Inferior parietal cortex (tissue), 1 donor: ENCODE data around the gene GRAP2.
"Not testable (repeated sequence)": the region's sequence is repeated elsewhere in the genome, so short reads cannot be mapped to it uniquely, and the experiment has no call there.

Experiments used
- DNase-seq: peaks from one replicate; pipeline ENCODE4 v3.0.0-alpha.2; 2016; ENCODE audit errors: extremely low spot score

The GRAP2 gene

DNA sequence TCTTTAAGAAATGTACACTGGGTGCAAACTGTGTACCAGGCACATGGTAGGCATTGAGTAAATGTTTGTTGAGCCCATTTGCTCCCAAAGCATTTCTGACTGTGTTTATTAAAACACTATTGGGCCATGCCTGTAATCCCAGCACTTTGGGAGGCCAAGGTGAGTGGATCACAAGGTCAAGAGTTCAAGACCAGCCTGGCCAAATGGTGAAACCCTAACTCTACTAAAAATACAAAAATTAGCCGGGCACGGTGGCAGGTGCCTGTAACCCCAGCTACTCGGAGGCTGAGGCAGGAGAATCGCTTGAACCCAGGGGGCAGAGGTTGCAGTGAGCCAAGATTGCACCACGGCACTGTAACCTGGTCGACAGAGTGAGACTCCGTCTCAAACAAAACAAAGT lies 92.0 kb downstream of the GRAP2 start:
- not testable (repeated sequence) for DNase-seq

- no peak for DNase-seq
These were observed 93.2 kb downstream of the GRAP2 start for GRCh38 chr22:39994041-39994565.

- DNase-seq = no peak
These were observed 93.9 kb downstream of the GRAP2 start, which contains the start of gene FAM83F for GRCh38 chr22:39994566-39995392. Gene FAM83F (plus strand): TSS chr22:39994954. CDS start chr22:39995043, 89 bp downstream.

- no peak for DNase-seq
These were observed 94.7 kb downstream of the GRAP2 start for GRCh38 chr22:39995393-39996252.

- no peak for DNase-seq
These were observed 95.8 kb downstream of the GRAP2 start for GRCh38 chr22:39996732-39997131.

GRCh38 chr22:39997421-39997820 lies 96.5 kb downstream of the GRAP2 start:
- DNase-seq = no peak

DNA sequence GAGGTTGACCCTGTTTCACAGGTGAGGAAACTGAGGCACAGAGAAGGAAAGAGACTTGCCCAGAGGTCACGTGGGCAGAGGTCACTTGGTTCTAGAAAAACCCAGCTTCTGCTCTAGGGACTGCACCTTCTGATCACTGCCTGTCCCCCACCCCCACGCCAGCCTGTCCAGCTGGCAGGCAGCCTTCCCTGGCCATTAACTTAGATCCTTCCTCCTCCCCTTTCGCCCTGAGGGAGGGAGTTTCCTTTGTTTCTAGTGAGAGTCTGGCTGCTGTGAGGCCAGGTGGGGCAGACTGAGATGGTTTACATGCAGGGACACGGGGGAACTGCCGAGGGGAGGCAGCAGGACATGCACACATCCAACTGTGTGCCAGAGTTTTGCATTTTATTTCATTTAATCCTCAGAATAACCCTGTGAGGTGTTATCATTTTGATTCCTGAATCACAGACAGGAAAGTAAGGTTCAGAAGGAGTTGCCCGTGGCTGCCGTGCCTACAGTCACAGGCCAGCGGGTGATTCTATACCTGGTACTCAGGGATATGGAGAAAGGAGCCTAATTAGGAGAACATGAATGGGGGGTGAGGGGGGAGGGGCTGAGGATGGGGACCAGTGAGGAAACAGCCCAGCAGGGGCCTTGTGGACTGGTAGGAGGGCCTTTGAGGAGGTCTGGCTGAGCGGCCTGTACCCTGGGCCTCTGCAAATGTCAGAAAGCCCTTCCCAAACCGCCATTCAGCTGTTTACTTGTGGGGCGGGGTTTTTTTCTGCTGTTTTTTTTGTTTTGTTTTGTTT lies 97.2 kb downstream of the GRAP2 start:
- DNase-seq = no peak

- DNase-seq = peak; percentile 25
These were observed 98.4 kb downstream of the GRAP2 start for GRCh38 chr22:39999144-39999757.

GRCh38 chr22:40000171-40000570 lies 99.3 kb downstream of the GRAP2 start:
- no peak for DNase-seq

DNA sequence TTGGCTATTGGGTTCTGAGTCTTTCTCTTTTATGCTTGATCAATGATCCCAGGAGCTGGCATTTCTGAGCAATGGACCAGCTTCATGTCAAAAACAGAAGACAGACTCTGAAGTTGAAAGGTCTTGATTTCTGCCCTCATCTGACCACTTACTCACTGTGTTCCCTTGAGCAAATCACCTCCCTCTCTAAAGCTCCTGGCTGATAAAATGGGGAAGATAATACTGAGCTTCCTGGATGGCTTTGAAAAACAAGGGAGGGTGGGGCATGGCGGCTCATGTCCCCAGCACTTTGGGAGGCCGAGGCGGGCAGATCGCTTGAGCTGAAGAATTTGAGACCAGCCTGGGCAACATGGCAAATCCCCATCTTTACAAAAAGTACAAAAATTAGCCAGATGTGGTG lies 100.2 kb downstream of the GRAP2 start:
- DNase-seq = no peak

GRCh38 chr22:40001800-40002577 lies 101.1 kb downstream of the GRAP2 start:
- no peak for DNase-seq

DNA sequence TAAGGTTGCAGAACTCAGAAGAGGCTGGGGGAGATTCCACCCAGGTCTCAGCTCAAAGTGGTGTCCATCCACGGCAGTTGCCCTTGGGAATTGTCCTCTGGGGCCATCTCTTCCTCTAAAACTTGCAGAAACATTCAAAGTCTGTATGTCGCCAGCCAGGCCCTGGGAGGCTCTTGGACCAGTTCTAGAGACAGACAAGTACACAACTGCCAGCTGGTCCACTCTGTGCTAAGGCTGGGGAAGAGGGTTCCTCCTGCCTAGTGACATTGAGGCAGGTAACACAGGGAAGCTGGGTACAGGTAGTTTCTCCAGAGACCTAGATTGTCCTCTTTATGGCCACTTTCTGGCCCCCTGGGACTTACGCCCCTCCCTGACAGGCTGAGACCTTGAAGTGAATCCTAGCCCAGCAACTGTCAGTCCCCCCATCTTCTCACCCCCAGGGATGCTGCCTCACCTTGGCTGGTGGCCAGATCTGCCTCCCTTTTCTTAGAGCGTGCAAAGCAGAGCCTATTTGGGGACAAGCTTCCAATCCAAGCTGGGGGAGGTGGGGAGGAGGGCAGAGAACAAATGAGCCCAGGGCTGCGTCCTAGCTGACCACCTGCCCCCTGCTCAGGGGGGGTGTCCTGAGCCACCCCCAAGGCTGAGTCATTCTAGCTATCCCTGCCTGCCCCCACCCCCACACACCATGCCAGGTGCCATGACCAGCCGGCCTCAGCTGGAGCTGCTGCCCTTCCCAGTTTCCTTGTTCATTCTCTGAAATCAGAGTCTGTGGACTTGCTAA lies 102.2 kb downstream of the GRAP2 start:
- no peak for DNase-seq

DNA sequence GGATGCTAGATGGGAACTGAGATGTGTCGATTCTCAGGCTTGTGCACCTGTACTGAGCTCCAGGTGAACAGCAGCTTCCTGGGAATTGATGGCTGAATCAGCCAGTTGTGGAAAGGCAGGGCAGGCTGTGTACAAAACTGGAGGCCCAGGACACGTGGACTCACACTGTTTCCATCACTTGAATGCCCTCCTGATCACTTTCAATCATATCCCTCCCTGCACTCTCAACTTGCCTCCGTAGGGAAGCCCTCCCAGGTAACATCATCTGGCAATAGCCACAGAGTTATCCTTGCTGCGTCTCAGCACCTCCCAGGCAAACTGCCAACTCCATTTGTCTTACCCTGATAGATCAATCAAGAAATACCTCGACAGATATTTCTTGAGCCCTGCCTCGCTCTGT lies 104.0 kb downstream of the GRAP2 start:
- DNase-seq = no peak

DNA sequence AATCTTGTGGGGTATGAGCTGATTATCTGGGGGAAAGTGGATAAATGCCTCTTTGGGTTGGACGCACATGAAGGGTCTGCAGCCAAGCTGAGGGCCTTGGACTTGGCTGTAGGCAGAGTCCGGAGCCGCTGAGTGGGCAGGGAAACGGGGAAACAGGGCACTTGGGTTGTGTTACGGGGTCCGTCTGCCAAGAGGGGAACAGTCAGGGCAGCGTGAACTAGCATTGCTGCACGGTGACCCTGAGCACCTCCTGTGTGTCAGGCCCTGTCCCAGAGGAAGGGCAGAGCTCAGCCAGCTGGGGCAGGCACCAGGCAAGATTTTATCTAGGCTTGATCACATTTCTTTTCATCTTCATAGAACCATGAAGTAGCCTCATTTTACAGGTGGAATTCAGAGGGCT lies 105.8 kb downstream of the GRAP2 start:
- DNase-seq = no peak

DNA sequence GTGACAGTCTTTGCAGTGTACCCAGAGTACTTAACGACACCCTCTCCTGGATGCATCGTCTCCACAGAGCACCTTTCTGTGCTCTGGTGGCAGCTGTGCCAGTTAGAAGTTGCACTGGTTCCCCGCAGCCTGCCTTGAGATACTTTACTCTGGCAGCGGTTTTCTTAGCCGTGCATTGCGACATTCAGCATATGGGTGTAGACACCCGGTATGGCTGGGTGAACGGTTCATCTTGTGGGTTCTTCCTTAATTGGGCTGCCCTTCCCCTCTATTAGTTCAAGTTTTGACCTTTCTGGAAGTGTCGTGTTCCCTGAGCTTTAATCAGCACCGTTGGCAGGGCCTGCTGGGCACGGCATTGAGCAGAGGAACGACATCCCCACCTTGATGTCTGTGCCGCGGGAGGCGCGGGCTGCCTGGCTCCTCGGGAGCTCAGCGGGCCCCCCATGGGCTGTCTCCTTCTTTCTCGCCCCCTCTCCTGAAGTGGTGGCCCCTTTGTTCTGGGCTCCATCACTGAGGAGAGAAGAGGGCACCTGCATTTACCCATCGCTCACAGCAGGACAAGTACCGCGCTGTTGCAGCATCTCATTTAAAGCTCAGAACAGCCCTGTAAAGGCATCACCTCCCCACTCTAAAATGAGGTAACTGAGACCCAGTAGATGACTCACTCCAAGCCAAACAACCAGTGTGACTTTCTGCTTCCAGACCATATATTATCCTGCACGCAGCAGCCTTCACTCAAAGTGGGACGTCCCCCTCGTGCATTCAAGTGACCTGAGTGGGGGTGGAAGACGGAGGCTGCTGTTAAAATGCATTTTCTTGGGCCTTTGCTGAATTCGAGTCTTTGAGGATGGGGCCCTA lies 107.2 kb downstream of the GRAP2 start:
- no peak for DNase-seq

DNA sequence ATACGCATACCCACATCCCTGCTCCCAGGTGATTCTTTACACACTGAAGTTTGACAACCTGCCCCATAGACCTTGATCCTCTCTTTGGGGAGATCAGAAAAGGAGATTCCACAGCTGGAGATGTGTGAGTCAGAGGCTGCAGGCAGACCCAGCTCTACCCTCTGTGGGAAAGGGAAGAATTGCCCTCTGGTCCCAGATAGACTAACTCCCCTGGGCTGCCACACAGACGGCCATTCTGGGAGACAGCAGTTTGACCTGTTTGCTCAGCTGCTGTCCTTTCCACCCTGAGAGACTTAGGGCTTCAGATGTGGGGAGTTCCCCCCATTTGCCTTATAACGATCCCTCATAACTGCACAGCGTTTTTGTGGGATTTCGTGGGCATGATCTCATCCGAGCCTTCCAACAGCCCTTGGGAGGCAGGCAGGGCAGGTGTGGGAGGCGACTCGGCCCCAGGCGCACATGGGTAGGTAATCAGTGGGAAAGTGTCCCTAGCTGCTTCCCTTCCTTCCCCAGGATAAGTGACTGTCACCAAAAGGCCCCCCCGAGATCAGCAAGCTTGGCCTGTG lies 107.9 kb downstream of the GRAP2 start:
- no peak for DNase-seq

DNA sequence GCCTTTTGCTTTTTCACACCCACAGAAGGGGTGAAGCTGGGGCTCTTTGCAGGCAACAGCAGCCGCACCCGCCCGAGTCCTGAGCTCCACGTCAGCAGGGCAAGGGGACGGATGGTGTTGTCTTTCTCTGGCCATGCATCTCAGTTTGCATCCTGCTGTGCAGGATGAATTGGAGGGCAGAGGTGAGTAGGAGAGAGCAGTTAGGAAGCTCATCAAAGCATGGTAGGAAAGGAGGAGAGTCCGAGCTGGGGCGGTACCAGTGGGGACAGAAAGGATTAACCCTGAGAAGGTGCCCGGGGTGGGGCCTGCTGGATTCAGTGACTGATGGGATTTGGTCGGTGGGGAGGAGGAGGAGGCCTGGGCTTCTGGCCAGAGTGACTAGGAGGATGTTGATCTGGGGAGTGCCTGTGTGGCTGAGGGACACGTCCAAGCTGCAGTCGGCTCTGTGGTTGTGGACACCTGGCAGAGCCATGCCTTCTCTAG lies 108.4 kb downstream of the GRAP2 start:
- no peak for DNase-seq

GRCh38 chr22:40009951-40010671 lies 109.2 kb downstream of the GRAP2 start:
- DNase-seq = no peak
